IMR-90 (cell line): ENCODE measurements around the gene UBFD1.

Experiments
- CEBPB ChIP-seq: IDR thresholded peaks from 2 replicates; pipeline ENCODE4 v1.6.1; 2012; ENCODE audit warnings: low read depth, low read length, improper control_type of control experiment
- MAFK ChIP-seq: IDR thresholded peaks from 2 replicates; pipeline ENCODE4 v1.6.1; 2012; ENCODE audit warnings: low read depth, low read length, improper control_type of control experiment
- MAZ ChIP-seq: IDR thresholded peaks from 2 replicates; pipeline ENCODE4 v1.6.1; 2012; ENCODE audit warnings: low read depth, mild to moderate bottlenecking, low read length, improper control_type of control experiment, moderate library complexity, borderline replicate concordance
- MXI1 ChIP-seq: IDR thresholded peaks from 2 replicates; pipeline ENCODE4 v1.6.1; 2012; ENCODE audit warnings: low read depth, mild to moderate bottlenecking, low read length, moderate library complexity, borderline replicate concordance
- NFE2L2 ChIP-seq: fragments of 150-350 bp; IDR thresholded peaks from 2 replicates; pipeline ENCODE4 v1.6.1; 2016; ENCODE audit warnings: low read depth, mild to moderate bottlenecking, low read length
- POLR2A ChIP-seq: IDR thresholded peaks from 2 replicates; pipeline ENCODE4 v1.6.1; 2012; ENCODE audit warnings: mild to moderate bottlenecking, low read depth, low read length
- RAD21 ChIP-seq: IDR thresholded peaks from 2 replicates; pipeline ENCODE4 v1.6.1; 2012; ENCODE audit warnings: low read length, improper control_type of control experiment
- RCOR1 ChIP-seq: IDR thresholded peaks from 2 replicates; pipeline ENCODE4 v1.6.1; 2012; ENCODE audit warnings: mild to moderate bottlenecking, low read length, improper control_type of control experiment; ENCODE audit not compliant: insufficient replicate concordance
- SMC3 ChIP-seq: fragments of 150-350 bp; IDR thresholded peaks from 2 replicates; pipeline ENCODE4 v1.6.1; 2016; ENCODE audit warnings: low read depth, mild to moderate bottlenecking, antibody characterized with exemption, low read length, moderate library complexity
- TF ChIP-seq, protein P1 (sequence below): conservative IDR thresholded peaks from 2 replicates; pipeline ENCODE4 v1.5.1; 2012; ENCODE audit warnings: mild to moderate bottlenecking, low read depth, low read length, improper control_type of control experiment
- TF ChIP-seq, protein P2 (sequence below): fragments of 150-350 bp; IDR thresholded peaks from 2 replicates; pipeline ENCODE4 v1.6.1; 2017; ENCODE audit warnings: mild to moderate bottlenecking, antibody characterized with exemption, low read length, low read depth

DNA sequence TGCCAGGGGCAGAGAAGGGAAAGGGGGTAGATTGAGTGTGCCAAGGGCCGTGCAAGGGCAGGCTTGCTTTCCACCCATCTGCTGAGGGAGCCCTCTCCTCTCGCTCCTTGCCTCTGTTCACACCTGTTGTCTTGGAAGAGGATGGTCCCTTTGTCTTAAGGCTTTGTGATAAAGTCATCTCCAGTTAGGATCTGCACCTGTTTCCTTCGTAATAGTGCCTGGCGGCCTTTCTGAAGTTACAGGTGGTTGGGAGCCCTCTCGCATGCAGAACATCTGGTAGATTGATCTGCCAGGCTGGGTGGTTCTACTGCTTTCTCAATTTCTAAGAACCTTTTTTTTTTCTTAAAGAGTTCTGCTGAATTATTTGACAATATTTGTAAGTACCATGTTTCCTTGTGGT, 16.3 kb downstream of the UBFD1 start:
- TF ChIP-seq CEBPB = no peak
- TF ChIP-seq, protein P1, sequence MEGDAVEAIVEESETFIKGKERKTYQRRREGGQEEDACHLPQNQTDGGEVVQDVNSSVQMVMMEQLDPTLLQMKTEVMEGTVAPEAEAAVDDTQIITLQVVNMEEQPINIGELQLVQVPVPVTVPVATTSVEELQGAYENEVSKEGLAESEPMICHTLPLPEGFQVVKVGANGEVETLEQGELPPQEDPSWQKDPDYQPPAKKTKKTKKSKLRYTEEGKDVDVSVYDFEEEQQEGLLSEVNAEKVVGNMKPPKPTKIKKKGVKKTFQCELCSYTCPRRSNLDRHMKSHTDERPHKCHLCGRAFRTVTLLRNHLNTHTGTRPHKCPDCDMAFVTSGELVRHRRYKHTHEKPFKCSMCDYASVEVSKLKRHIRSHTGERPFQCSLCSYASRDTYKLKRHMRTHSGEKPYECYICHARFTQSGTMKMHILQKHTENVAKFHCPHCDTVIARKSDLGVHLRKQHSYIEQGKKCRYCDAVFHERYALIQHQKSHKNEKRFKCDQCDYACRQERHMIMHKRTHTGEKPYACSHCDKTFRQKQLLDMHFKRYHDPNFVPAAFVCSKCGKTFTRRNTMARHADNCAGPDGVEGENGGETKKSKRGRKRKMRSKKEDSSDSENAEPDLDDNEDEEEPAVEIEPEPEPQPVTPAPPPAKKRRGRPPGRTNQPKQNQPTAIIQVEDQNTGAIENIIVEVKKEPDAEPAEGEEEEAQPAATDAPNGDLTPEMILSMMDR = no peak
- no peak for TF ChIP-seq SMC3
- TF ChIP-seq, protein P2, sequence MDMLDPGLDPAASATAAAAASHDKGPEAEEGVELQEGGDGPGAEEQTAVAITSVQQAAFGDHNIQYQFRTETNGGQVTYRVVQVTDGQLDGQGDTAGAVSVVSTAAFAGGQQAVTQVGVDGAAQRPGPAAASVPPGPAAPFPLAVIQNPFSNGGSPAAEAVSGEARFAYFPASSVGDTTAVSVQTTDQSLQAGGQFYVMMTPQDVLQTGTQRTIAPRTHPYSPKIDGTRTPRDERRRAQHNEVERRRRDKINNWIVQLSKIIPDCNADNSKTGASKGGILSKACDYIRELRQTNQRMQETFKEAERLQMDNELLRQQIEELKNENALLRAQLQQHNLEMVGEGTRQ = no peak
- TF ChIP-seq POLR2A = no peak
- no peak for TF ChIP-seq RAD21
- TF ChIP-seq MAZ = no peak
- no peak for TF ChIP-seq RCOR1
- no peak for TF ChIP-seq MXI1
- TF ChIP-seq MAFK = no peak
- no peak for TF ChIP-seq NFE2L2
